ENCODE measurements around the gene SLC4A4. TPM values are rescaled to one million over a fixed set of nuclear protein-coding genes. Genes with fewer than 3 reads are reported as not detected.

SLC4A4 gene
- total and polyA plus RNA-seq, 7 donors: 3.0 to 21.3 (median 4.8) TPM

GRCh38 chr4:71559957-71560571 lies 221.2 kb downstream of the SLC4A4 start:
- WGBS, 2 donors: 0% methylated on average over 1 of the region's 1 CpG
- H3K27me3 ChIP-seq: no peaks in the 10 kb centered on the region
- intact Hi-C loops (cut with DNase I): no loop called here
- no peak overlapping the region for H3K27ac ChIP-seq
- no peaks in the 10 kb centered on the region for H3K4me1 ChIP-seq
- H3K36me3 ChIP-seq: no peaks in the 10 kb centered on the region
- H3K4me3 ChIP-seq: no peak overlapping the region
- DNase-seq: no peak
- H3K9me3 ChIP-seq: no peaks in the 10 kb centered on the region
- no peak for TF ChIP-seq POLR2AphosphoS5 (IDR thresholded peaks at IDR 0.05)
- TF ChIP-seq CTCF (IDR thresholded peaks at IDR 0.05): no peak
- TF ChIP-seq POLR2A (IDR thresholded peaks at IDR 0.05): no peak
- no peak for TF ChIP-seq EP300 (IDR thresholded peaks at IDR 0.05)

GRCh38 chr4:71564775-71565174 lies 226.0 kb downstream of the SLC4A4 start:
- no peak overlapping the region for H3K4me3 ChIP-seq
- no peaks in the 10 kb centered on the region for H3K9me3 ChIP-seq
- H3K36me3 ChIP-seq: no peaks in the 10 kb centered on the region
- no peak for TF ChIP-seq EP300 (IDR thresholded peaks at IDR 0.05)
- TF ChIP-seq POLR2AphosphoS5 (IDR thresholded peaks at IDR 0.05): no peak
- TF ChIP-seq POLR2A (IDR thresholded peaks at IDR 0.05): no peak
- no peak for TF ChIP-seq CTCF (IDR thresholded peaks at IDR 0.05)
- 94% methylated on average over 2 of the region's 2 CpGs for WGBS, 2 donors
- H3K27ac ChIP-seq: no peak overlapping the region
- intact Hi-C loops (cut with DNase I): no loop called here
- no peaks in the 10 kb centered on the region for H3K4me1 ChIP-seq
- DNase-seq: no peak
- no peaks in the 10 kb centered on the region for H3K27me3 ChIP-seq

GRCh38 chr4:71566856-71567255 lies 228.0 kb downstream of the SLC4A4 start:
- Histone ChIP-seq H3K27me3 (no peaks in the 10 kb centered on the region), H3K4me1 (no peaks in the 10 kb centered on the region), H3K36me3 (no peaks in the 10 kb centered on the region), H3K4me3 (no peak overlapping the region), H3K9me3 (no peaks in the 10 kb centered on the region), H3K27ac (no peak overlapping the region)
- no peak for TF ChIP-seq EP300 (IDR thresholded peaks at IDR 0.05)
- no peak for TF ChIP-seq POLR2A (IDR thresholded peaks at IDR 0.05)
- TF ChIP-seq POLR2AphosphoS5 (IDR thresholded peaks at IDR 0.05): no peak
- TF ChIP-seq CTCF (IDR thresholded peaks at IDR 0.05): no peak
- no peak for DNase-seq
- 81 to 83% methylated on average over 3 of the region's 3 CpGs for WGBS, 2 donors
- intact Hi-C loops (cut with DNase I): no loop called here

- no peak overlapping the region for H3K27ac ChIP-seq
- intact Hi-C loops (cut with DNase I): no loop called here
- H3K36me3 ChIP-seq: no peaks in the 10 kb centered on the region
- no peak for DNase-seq
- WGBS, 2 donors: 0% methylated on average over 1 of the region's 1 CpG
- TF ChIP-seq POLR2AphosphoS5 (IDR thresholded peaks at IDR 0.05) (no peak), POLR2A (IDR thresholded peaks at IDR 0.05) (no peak), CTCF (IDR thresholded peaks at IDR 0.05) (no peak), EP300 (IDR thresholded peaks at IDR 0.05) (no peak)
- no peaks in the 10 kb centered on the region for H3K4me1 ChIP-seq
- no peaks in the 10 kb centered on the region for H3K9me3 ChIP-seq
- H3K27me3 ChIP-seq: no peaks in the 10 kb centered on the region
- H3K4me3 ChIP-seq: no peak overlapping the region
These were observed 229.3 kb downstream of the SLC4A4 start for GRCh38 chr4:71568131-71568530.

GRCh38 chr4:71570492-71570891 lies 231.7 kb downstream of the SLC4A4 start:
- H3K9me3 ChIP-seq: no peaks in the 10 kb centered on the region
- no peaks in the 10 kb centered on the region for H3K4me1 ChIP-seq
- WGBS, 2 donors: 93 to 94% methylated on average over 3 of the region's 3 CpGs
- no peaks in the 10 kb centered on the region for H3K27me3 ChIP-seq
- H3K36me3 ChIP-seq: no peaks in the 10 kb centered on the region
- TF ChIP-seq POLR2AphosphoS5 (IDR thresholded peaks at IDR 0.05) (no peak), CTCF (IDR thresholded peaks at IDR 0.05) (no peak), POLR2A (IDR thresholded peaks at IDR 0.05) (no peak), EP300 (IDR thresholded peaks at IDR 0.05) (no peak)
- no peak overlapping the region for H3K4me3 ChIP-seq
- intact Hi-C loops (cut with DNase I): no loop called here
- DNase-seq: no peak
- no peak overlapping the region for H3K27ac ChIP-seq

Data from sigmoid colon (tissue), 7 donors.